K562 (cell line): ENCODE measurements around the gene DDR1. TPM values are rescaled to one million over a fixed set of nuclear protein-coding genes. Genes with fewer than 3 reads are reported as not detected.

Experiments
- ATF1 ChIP-seq, 2 experiments: fragments of 450-650 bp in 1 of 2; IDR thresholded peaks; 2 replicates each; pipeline ENCODE4 v1.6.1; 2016; ENCODE audit warnings: missing compliant biosample characterization in 1 of 2, missing genetic modification characterization in 1 of 2
- CBFB ChIP-seq: sonication (generic); formaldehyde crosslinking; IDR thresholded peaks from 2 replicates; pipeline ENCODE4 v1.4.0; 2020; ENCODE audit warnings: mild to moderate bottlenecking, missing genetic modification reagents
- HDAC1 ChIP-seq, 2 experiments: fragments of 450-650 bp; IDR thresholded peaks; 2 replicates each; pipeline ENCODE4 v1.6.1; 2016 to 2017; ENCODE audit warnings: inconsistent platforms in 1 of 2, mild to moderate bottlenecking in 1 of 2, moderate library complexity in 1 of 2
- HDAC3 ChIP-seq: fragments of 450-650 bp; IDR thresholded peaks from 2 replicates; pipeline ENCODE4 v1.6.1; 2018; ENCODE audit warnings: borderline replicate concordance, mild to moderate bottlenecking, moderate library complexity; ENCODE audit not compliant: partially characterized antibody
- JUNB ChIP-seq: fragments of 450-650 bp; formaldehyde crosslinking; conservative IDR thresholded peaks from 2 replicates; pipeline ENCODE4 v1.4.0; 2020; ENCODE audit warnings: mild to moderate bottlenecking
- KDM2B ChIP-seq: fragments of 250-450 bp; sonication (Bioruptor Pico); IDR thresholded peaks from 2 replicates; pipeline ENCODE4 v1.8.0; 2021; ENCODE audit warnings: mild to moderate bottlenecking, moderate library complexity
- MAFK ChIP-seq: IDR thresholded peaks from 2 replicates; pipeline ENCODE4 v1.6.1; 2011; ENCODE audit warnings: low read length, improper control_type of control experiment
- NCOA6 ChIP-seq: fragments of 450-650 bp; IDR thresholded peaks from 2 replicates; pipeline ENCODE4 v1.6.1; 2017; ENCODE audit warnings: mild to moderate bottlenecking
- NR2C2 ChIP-seq, 2 experiments: fragments of 200-800 bp in 1 of 2; sonication (Bioruptor generic) in 1 of 2; sonication (generic) in 1 of 2; formaldehyde crosslinking in 1 of 2; IDR thresholded peaks; 2 replicates each; pipeline versions ENCODE4 v1.6.1 to v1.8.0; 2016 to 2022; ENCODE audit warnings: mild to moderate bottlenecking in 1 of 2, missing compliant biosample characterization in 1 of 2, missing genetic modification characterization in 1 of 2, missing genetic modification reagents in 1 of 2
- NR4A1 ChIP-seq, 2 experiments: fragments of 250-450 bp in 1 of 2; fragments of 450-650 bp in 1 of 2; sonication (Bioruptor Pico) in 1 of 2; IDR thresholded peaks; 2 replicates each; pipeline versions ENCODE4 v1.4.0 to v1.6.1; 2016 to 2020; ENCODE audit warnings: mild to moderate bottlenecking in 2 of 2, missing compliant biosample characterization in 1 of 2, missing genetic modification characterization in 1 of 2, moderate library complexity in 1 of 2
- PHF8 ChIP-seq: fragments of 200-600 bp; sonication (generic); IDR thresholded peaks from 2 replicates; pipeline ENCODE4 v1.6.1; 2012; ENCODE audit warnings: mixed run types, mild to moderate bottlenecking, inconsistent platforms, low read length, moderate library complexity, borderline replicate concordance
- PTTG1 ChIP-seq: fragments of 450-650 bp; IDR thresholded peaks from 2 replicates; pipeline ENCODE4 v1.6.1; 2016; ENCODE audit warnings: low read depth, mild to moderate bottlenecking, missing genetic modification characterization, missing compliant biosample characterization
- SNIP1 ChIP-seq: fragments of 450-650 bp; IDR thresholded peaks from 2 replicates; pipeline ENCODE4 v1.7.1; 2017; ENCODE audit warnings: low read depth, mild to moderate bottlenecking
- SREBF2 ChIP-seq: sonication (generic); formaldehyde crosslinking; IDR thresholded peaks from 2 replicates; pipeline ENCODE4 v1.4.0; 2020; ENCODE audit warnings: mild to moderate bottlenecking, missing genetic modification reagents
- TEAD4 ChIP-seq, 2 experiments: sonication (generic) in 1 of 2; formaldehyde crosslinking in 1 of 2; IDR thresholded peaks; 2 replicates each; pipeline versions ENCODE4 v1.6.1 to v1.8.0; 2012 to 2022; ENCODE audit warnings: borderline replicate concordance in 1 of 2, inconsistent platforms in 1 of 2, low read length in 1 of 2, mild to moderate bottlenecking in 1 of 2, missing genetic modification reagents in 1 of 2
- TSC22D4 ChIP-seq: fragments of 450-650 bp; IDR thresholded peaks from 2 replicates; pipeline ENCODE4 v1.6.1; 2016; ENCODE audit warnings: missing genetic modification characterization, missing biosample characterization, control low read depth
- ZNF184 ChIP-seq: sonication (generic); formaldehyde crosslinking; IDR thresholded peaks from 2 replicates; pipeline ENCODE4 v1.5.0; 2020; ENCODE audit warnings: missing genetic modification reagents
- polyA plus RNA-seq, 8 experiments: library from polyadenylated mRNA; depleted of rRNA in 4 of 8; stranded (reverse) in 5 of 8; unstranded in 3 of 8; fragments of >200 nt; fragmentation: Nextera tagmentation in 2 of 8; fragmentation: Illumina TruSeq in 1 of 8; extraction: Ambion mirVana in 2 of 8; extraction: Trizol in 1 of 8; gene quantifications; 2 replicates each; pipeline versions ENCODE4 v1.2.1 to v1.2.3, GENCODE V29; 2011 to 2014; ENCODE audit warnings: inconsistent platforms in 1 of 8, missing spikeins in 1 of 8
- total RNA-seq, 7 experiments: library from RNA; depleted of rRNA in 6 of 7; stranded (reverse); fragments of >200 nt in 6 of 7; fragmentation: Illumina TruSeq in 2 of 7; extraction: Trizol in 2 of 7; gene quantifications; 2 replicates each; pipeline versions ENCODE4 v1.2.1 to v1.2.3, GENCODE V29; 2011 to 2021; ENCODE audit warnings: low replicate concordance in 1 of 7
- TF ChIP-seq, protein P1 (sequence below), 2 experiments: fragments of 450-650 bp in 1 of 2; IDR thresholded peaks; 2 replicates each; pipeline ENCODE4 v1.6.1; 2011 to 2017; ENCODE audit warnings: low read depth in 2 of 2, antibody characterized with exemption in 1 of 2, borderline replicate concordance in 1 of 2, low read length in 1 of 2, mild to moderate bottlenecking in 1 of 2, mixed read lengths in 1 of 2; ENCODE audit not compliant: control insufficient read depth in 1 of 2
- TF ChIP-seq, protein P2 (sequence below): sonication (generic); formaldehyde crosslinking; IDR thresholded peaks from 2 replicates; pipeline ENCODE4 v1.8.0; 2022; ENCODE audit warnings: mild to moderate bottlenecking, missing genetic modification reagents, borderline replicate concordance

The DDR1 gene
- total and polyA plus RNA-seq, 9 of the 15 experiments (the other 6 are each of a cell fraction or from before 2014, with no cell fraction given), result 1.4 to 44.6 (median 12.2) TPM

- TF ChIP-seq, protein P1, sequence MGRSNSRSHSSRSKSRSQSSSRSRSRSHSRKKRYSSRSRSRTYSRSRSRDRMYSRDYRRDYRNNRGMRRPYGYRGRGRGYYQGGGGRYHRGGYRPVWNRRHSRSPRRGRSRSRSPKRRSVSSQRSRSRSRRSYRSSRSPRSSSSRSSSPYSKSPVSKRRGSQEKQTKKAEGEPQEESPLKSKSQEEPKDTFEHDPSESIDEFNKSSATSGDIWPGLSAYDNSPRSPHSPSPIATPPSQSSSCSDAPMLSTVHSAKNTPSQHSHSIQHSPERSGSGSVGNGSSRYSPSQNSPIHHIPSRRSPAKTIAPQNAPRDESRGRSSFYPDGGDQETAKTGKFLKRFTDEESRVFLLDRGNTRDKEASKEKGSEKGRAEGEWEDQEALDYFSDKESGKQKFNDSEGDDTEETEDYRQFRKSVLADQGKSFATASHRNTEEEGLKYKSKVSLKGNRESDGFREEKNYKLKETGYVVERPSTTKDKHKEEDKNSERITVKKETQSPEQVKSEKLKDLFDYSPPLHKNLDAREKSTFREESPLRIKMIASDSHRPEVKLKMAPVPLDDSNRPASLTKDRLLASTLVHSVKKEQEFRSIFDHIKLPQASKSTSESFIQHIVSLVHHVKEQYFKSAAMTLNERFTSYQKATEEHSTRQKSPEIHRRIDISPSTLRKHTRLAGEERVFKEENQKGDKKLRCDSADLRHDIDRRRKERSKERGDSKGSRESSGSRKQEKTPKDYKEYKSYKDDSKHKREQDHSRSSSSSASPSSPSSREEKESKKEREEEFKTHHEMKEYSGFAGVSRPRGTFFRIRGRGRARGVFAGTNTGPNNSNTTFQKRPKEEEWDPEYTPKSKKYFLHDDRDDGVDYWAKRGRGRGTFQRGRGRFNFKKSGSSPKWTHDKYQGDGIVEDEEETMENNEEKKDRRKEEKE (IDR thresholded peaks at IDR 0.05; ENCODE audit: borderline replicate concordance in 1 of 2, control insufficient read depth in 1 of 2, low read depth in 2 of 2, low read length in 1 of 2), result no peak
- TF ChIP-seq CBFB (CRISPR knock-in tag), result no peak
- TF ChIP-seq SREBF2 (CRISPR knock-in tag), result no peak
- no peak for TF ChIP-seq NCOA6
- TF ChIP-seq HDAC3, result no peak
- no peak for TF ChIP-seq TSC22D4
- TF ChIP-seq KDM2B (CRISPR knock-in tag), result no peak
- TF ChIP-seq NR2C2 (CRISPR knock-in tag; IDR thresholded peaks at IDR 0.05), result no peak
- peak; percentile 64 for TF ChIP-seq NR2C2 (tag; IDR thresholded peaks at IDR 0.05)
- no peak for TF ChIP-seq SNIP1
- TF ChIP-seq ATF1 (CRISPR knock-in tag; IDR thresholded peaks at IDR 0.05), result no peak
- peak; percentile 8; the same call in 1 of the 2 replicates for TF ChIP-seq ATF1 (tag; IDR thresholded peaks at IDR 0.05)
- TF ChIP-seq HDAC1 (IDR thresholded peaks at IDR 0.05), result peak in 1 of 2 experiments; percentile 57; a peak in 1 of 4 replicates
- TF ChIP-seq, protein P2, sequence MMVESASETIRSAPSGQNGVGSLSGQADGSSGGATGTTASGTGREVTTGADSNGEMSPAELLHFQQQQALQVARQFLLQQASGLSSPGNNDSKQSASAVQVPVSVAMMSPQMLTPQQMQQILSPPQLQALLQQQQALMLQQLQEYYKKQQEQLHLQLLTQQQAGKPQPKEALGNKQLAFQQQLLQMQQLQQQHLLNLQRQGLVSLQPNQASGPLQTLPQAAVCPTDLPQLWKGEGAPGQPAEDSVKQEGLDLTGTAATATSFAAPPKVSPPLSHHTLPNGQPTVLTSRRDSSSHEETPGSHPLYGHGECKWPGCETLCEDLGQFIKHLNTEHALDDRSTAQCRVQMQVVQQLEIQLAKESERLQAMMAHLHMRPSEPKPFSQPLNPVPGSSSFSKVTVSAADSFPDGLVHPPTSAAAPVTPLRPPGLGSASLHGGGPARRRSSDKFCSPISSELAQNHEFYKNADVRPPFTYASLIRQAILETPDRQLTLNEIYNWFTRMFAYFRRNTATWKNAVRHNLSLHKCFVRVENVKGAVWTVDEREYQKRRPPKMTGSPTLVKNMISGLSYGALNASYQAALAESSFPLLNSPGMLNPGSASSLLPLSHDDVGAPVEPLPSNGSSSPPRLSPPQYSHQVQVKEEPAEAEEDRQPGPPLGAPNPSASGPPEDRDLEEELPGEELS (CRISPR knock-in tag), result no peak
- TF ChIP-seq TEAD4 (IDR thresholded peaks at IDR 0.05; ENCODE audit: low read length), result 0 out of 2 replicates have a peak, but pooled peaks have one; percentile 10
- no peak for TF ChIP-seq TEAD4 (CRISPR knock-in tag; IDR thresholded peaks at IDR 0.05; ENCODE audit: borderline replicate concordance)
- TF ChIP-seq ZNF184 (CRISPR knock-in tag), result no peak
- TF ChIP-seq JUNB (CRISPR knock-in tag), result no peak
- TF ChIP-seq PHF8, result peak; percentile 26; the same call in 1 of the 2 replicates
- no peak for TF ChIP-seq MAFK
- TF ChIP-seq PTTG1 (tag), result no peak
- no peak for TF ChIP-seq NR4A1 (CRISPR knock-in tag; IDR thresholded peaks at IDR 0.05)
- TF ChIP-seq NR4A1 (tag; IDR thresholded peaks at IDR 0.05), result peak; percentile 85; the same call in 1 of the 2 replicates
Measured at GRCh38 chr6:30877419-30878262, 6.7 kb upstream of the DDR1 start (continued).
